Gastroesophageal sphincter (tissue), 4 donors: Measurements from ENCODE around the gene CDH5. TPM values are rescaled to one million over a fixed set of nuclear protein-coding genes. Genes with fewer than 3 reads are reported as not detected.

Experiments used
- ATAC-seq: fragments of 150-250 bp; one replicate; pipeline ENCODE4 v1.9.1; 2016; ENCODE audit warnings: mild to moderate bottlenecking, moderate library complexity
- H3K27ac ChIP-seq, 4 donors: fragments of 200-600 bp; sonication (generic) in 3 of 4; 1 replicate in 3 of 4; 2 replicates in 1 of 4; pipeline ENCODE4 v1.5.1; 2016 to 2019
- H3K27me3 ChIP-seq: fragments of 200-600 bp; sonication (generic); one replicate; pipeline ENCODE4 v1.5.1; 2019
- H3K36me3 ChIP-seq, 2 donors: fragments of 200-600 bp; sonication (generic); one replicate each; pipeline ENCODE4 v1.5.1; 2019; ENCODE audit warnings: control low read depth in 1 of 2
- H3K4me1 ChIP-seq, 3 donors: fragments of 200-600 bp; sonication (generic); 1 replicate in 2 of 3; 2 replicates in 1 of 3; pipeline ENCODE4 v1.5.1; 2016 to 2019; ENCODE audit warnings: control low read depth in 2 of 3
- H3K4me3 ChIP-seq, 2 donors: fragments of 200-600 bp; sonication (generic); one replicate each; pipeline ENCODE4 v1.5.1; 2019; ENCODE audit warnings: mild to moderate bottlenecking in 1 of 2, moderate library complexity in 1 of 2
- H3K9me3 ChIP-seq, 3 donors: fragments of 200-600 bp; sonication (generic); one replicate each; pipeline ENCODE4 v1.5.1; 2017 to 2019; ENCODE audit warnings: control low read depth in 2 of 3
- EP300 ChIP-seq: sonication (generic); formaldehyde crosslinking; IDR thresholded peaks from one replicate; pipeline ENCODE4 v1.6.1; 2017; ENCODE audit warnings: antibody characterized with exemption, mild to moderate bottlenecking
- POLR2A ChIP-seq, 2 donors: fragments of 450-650 bp; IDR thresholded peaks; one replicate each; pipeline ENCODE4 v1.6.1; 2017; ENCODE audit warnings: antibody characterized with exemption in 2 of 2, mild to moderate bottlenecking in 2 of 2, moderate library complexity in 1 of 2
- POLR2AphosphoS5 ChIP-seq: sonication (generic); formaldehyde crosslinking; IDR thresholded peaks from one replicate; pipeline ENCODE4 v1.6.1; 2017; ENCODE audit warnings: antibody characterized with exemption
- WGBS, 2 donors: methylation state at CpG; one replicate each; pipeline ENCODE4 v1.1.5; 2018; ENCODE audit warnings: low coverage in 1 of 2; 5-methylcytosine and 5-hydroxymethylcytosine counted together
- total RNA-seq, 4 donors: library from RNA; depleted of rRNA; stranded (reverse); fragments of >200 nt; gene quantifications; one replicate each; pipeline ENCODE4 v1.1.0, GENCODE V29; 2016
- TF ChIP-seq, protein P1 (sequence below), 4 experiments: fragments of 200-600 bp in 2 of 4; fragments of 450-650 bp in 2 of 4; sonication (generic) in 1 of 4; IDR thresholded peaks; one replicate each; pipeline ENCODE4 v1.5.1; 2017 to 2019; ENCODE audit warnings: antibody characterized with exemption in 4 of 4, mild to moderate bottlenecking in 2 of 4, moderate library complexity in 2 of 4

The CDH5 gene
- total RNA-seq, 4 donors from 2014 or later: 16.2 to 50.1 (median 38.5) TPM

DNA sequence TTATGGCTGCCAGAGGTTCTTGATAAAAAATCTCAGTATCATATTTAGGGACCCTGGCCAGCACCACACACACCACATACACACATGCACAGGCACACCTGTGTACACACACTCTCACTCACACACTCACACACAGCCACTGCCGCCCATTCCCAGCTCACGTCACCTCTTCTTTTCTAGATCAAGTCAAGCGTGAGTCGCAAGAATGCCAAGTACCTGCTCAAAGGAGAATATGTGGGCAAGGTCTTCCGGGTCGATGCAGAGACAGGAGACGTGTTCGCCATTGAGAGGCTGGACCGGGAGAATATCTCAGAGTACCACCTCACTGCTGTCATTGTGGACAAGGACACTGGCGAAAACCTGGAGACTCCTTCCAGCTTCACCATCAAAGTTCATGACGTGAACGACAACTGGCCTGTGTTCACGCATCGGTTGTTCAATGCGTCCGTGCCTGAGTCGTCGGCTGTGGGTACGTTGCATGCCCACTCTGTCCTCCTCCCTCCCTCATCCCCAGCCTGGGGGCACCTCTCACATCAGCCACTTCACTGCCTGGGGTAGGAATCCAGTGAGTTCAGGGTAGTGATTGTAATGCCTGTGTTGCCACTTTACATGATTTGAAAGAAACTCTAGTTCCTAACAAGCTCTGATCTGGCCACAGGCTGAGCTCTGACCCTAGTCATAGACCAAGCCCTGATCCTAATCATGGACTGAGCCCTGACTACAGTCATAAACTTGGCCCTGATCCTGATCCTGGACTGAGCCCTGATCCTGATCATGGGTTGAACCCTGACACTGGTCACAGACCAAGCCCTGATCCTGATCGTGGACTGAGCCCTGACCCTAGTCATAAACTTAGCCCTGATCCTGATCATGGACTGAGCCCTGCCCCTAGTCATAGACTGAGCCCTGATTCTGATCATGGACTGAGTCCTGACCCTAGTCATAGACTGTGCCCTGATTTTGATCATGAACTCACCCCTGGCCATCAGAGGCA lies 20.4 kb downstream of the CDH5 start:
- no peak for ATAC-seq
- Histone ChIP-seq H3K27ac (no peak overlapping the region), H3K4me1 (peaks cover 0 to 15% (median 0%) of the 10 kb centered on the region in 3 donors), H3K4me3 (no peak overlapping the region), H3K36me3 (peaks cover 0 to 5% of the 10 kb centered on the region in 2 donors), H3K27me3 (no peaks in the 10 kb centered on the region), H3K9me3 (no peaks in the 10 kb centered on the region)
- 80 to 92% methylated on average over 1 to 19 of the region's 20 CpGs for WGBS, 2 donors
- TF ChIP-seq POLR2AphosphoS5 (no peak), POLR2A (IDR thresholded peaks at IDR 0.05) (no peak), EP300 (no peak)
- TF ChIP-seq, protein P1, sequence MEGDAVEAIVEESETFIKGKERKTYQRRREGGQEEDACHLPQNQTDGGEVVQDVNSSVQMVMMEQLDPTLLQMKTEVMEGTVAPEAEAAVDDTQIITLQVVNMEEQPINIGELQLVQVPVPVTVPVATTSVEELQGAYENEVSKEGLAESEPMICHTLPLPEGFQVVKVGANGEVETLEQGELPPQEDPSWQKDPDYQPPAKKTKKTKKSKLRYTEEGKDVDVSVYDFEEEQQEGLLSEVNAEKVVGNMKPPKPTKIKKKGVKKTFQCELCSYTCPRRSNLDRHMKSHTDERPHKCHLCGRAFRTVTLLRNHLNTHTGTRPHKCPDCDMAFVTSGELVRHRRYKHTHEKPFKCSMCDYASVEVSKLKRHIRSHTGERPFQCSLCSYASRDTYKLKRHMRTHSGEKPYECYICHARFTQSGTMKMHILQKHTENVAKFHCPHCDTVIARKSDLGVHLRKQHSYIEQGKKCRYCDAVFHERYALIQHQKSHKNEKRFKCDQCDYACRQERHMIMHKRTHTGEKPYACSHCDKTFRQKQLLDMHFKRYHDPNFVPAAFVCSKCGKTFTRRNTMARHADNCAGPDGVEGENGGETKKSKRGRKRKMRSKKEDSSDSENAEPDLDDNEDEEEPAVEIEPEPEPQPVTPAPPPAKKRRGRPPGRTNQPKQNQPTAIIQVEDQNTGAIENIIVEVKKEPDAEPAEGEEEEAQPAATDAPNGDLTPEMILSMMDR (IDR thresholded peaks at IDR 0.05): no peak

DNA sequence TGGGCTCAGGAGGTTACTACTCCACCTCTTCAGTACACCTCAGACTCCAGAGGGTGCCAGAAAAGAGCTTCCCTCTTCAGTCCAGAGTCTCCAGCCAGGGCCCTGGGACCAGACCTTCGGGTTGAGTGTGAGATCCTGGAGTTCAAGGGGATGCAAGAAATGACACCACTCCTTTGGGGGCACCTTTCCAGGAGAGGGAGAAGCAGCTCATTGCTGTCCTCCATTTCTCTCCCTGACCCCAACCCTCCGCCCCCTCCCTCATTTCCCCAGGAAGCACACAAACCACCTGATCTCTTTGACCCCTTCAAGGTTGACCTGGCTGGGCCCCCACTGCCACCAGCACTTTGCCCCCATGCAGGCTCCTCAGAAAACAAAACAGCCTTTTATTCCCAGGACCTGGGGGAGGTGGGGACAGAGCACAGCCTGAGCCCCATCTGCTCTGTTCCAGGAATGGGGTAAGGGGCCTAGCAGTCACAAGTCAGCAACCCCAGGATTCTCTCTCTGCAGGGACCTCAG lies 21.4 kb downstream of the CDH5 start:
- no CpG with 5 or more reads among the region's 2 CpGs for WGBS, 2 donors
- no peak for TF ChIP-seq POLR2AphosphoS5
- TF ChIP-seq POLR2A (IDR thresholded peaks at IDR 0.05): no peak
- no peak for TF ChIP-seq EP300
- TF ChIP-seq, protein P1 (IDR thresholded peaks at IDR 0.05): no peak
- Histone ChIP-seq H3K36me3 (peaks cover 0 to 5% of the 10 kb centered on the region in 2 donors), H3K27ac (no peak overlapping the region), H3K4me3 (no peak overlapping the region), H3K4me1 (peaks cover 0 to 10% (median 0%) of the 10 kb centered on the region in 3 donors), H3K27me3 (no peaks in the 10 kb centered on the region), H3K9me3 (no peaks in the 10 kb centered on the region)
- no peak for ATAC-seq

DNA sequence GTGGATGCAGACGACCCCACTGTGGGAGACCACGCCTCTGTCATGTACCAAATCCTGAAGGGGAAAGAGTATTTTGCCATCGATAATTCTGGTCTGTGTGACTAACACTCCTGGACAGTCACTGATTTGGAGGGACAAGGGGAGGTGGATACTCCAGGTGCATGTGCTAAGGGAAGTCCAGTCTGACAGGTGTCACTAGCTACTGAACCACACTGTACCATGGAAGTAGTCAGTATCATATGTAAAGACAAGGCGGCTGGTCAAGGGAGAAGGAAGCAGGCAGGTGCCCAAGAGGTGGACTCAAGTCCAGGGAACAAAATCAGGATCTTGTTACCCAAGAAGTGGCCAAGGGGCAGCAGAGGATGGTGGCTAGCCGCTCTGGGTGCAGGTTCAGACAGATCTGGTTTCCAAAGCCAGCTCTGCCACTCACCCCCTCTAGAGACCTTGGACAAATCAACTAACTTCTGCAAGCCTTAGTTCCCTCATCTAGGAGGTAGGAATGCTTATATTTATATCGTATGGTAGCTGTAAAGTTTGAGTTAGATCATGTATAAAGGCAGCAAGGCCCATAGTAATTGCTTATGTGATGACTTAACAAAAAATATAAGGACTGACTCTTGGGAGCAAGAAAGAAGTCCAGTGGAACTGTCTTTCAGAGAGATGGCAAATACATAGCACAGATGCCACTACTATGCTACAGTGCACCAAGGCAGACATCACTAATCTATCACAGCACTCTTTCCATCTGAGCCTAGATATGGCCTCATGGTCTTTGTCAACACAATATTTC lies 22.1 kb downstream of the CDH5 start:
- H3K27ac ChIP-seq: no peak overlapping the region
- no peak for ATAC-seq
- H3K27me3 ChIP-seq: no peaks in the 10 kb centered on the region
- H3K4me3 ChIP-seq: no peak overlapping the region
- peaks cover 0 to 3% (median 0%) of the 10 kb centered on the region in 3 donors for H3K4me1 ChIP-seq
- peaks cover 0 to 5% of the 10 kb centered on the region in 2 donors for H3K36me3 ChIP-seq
- H3K9me3 ChIP-seq: no peaks in the 10 kb centered on the region
- no peak for TF ChIP-seq POLR2A (IDR thresholded peaks at IDR 0.05)
- no peak for TF ChIP-seq POLR2AphosphoS5
- TF ChIP-seq EP300: no peak
- TF ChIP-seq, protein P1 (IDR thresholded peaks at IDR 0.05): no peak
- 80 to 83% methylated on average over 2 to 6 of the region's 6 CpGs for WGBS, 2 donors

DNA sequence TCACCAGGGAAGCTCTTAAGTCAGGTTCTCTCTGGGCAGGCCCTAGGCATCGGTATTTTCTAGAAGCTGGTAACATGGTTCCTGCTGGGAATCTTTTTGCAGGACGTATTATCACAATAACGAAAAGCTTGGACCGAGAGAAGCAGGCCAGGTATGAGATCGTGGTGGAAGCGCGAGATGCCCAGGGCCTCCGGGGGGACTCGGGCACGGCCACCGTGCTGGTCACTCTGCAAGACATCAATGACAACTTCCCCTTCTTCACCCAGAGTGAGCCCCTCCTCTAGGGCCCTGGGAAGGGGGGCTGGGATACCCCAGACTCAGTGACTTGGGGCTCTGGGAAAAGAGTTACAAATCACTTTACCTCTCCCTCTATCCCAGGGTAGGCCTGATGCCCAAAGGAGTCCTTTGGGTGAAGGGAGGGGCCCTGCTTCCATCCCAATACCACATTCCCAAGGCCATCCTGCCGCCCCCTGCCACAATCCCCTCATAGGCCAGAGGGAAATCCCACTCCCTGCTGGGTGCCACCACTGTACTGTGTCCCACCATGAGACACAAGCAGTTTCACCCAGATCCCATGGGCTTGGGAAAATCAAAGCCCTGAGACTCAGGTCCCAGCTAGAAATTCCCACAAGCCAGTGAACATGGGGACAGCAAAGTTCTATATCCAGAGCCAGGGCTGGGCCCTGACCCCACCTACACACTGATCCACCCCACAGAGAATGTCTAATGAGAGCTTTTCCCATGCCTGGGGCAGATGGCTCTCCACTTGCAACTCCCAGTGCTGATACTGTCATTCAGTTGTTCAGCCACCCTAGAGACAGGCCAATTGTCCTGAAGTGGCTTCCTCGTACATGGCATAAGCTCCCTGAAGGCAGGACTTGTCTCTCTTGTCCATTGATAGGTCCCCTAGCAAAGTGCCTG lies 23.0 kb downstream of the CDH5 start:
- peaks cover 0 to 5% of the 10 kb centered on the region in 2 donors for H3K36me3 ChIP-seq
- no peaks in the 10 kb centered on the region for H3K9me3 ChIP-seq
- TF ChIP-seq, protein P1 (IDR thresholded peaks at IDR 0.05): no peak
- TF ChIP-seq POLR2A (IDR thresholded peaks at IDR 0.05) (no peak), POLR2AphosphoS5 (no peak), EP300 (no peak)
- no peaks in the 10 kb centered on the region for H3K27me3 ChIP-seq
- no peaks in the 10 kb centered on the region for H3K4me1 ChIP-seq
- H3K4me3 ChIP-seq: no peak overlapping the region
- WGBS, 2 donors: 70% methylated on average over 2 of the region's 13 CpGs; no CpG with 5 or more reads in 1 of the 2 donors
- H3K27ac ChIP-seq: no peak overlapping the region
- no peak for ATAC-seq
